DND-41 (cell line): ENCODE results near the gene NEURL1B.

Experiments
- ATAC-seq: fragments of 200-7000 bp; cut with Tn5 transposase; 3 replicates; pipeline ENCODE4 v1.9.1; 2021; ENCODE audit warnings: low read depth; ENCODE audit not compliant: insufficient read depth
- DNase-seq: peaks from one replicate; pipeline ENCODE4 v3.0.0-alpha.2; 2020
- H2AFZ ChIP-seq: 2 replicates; pipeline ENCODE4 v1.6.0; 2012; ENCODE audit warnings: low read depth, low read length
- H3K27ac ChIP-seq: 2 replicates; pipeline ENCODE4 v1.5.1; 2012; ENCODE audit warnings: low read length, inconsistent platforms
- H3K27me3 ChIP-seq: fragments of 200-600 bp; sonication (generic); 2 replicates; pipeline ENCODE4 v1.6.0; 2012; ENCODE audit warnings: low read length, mild to moderate bottlenecking, inconsistent platforms; ENCODE audit not compliant: insufficient read depth, poor library complexity
- H3K36me3 ChIP-seq: 2 replicates; pipeline ENCODE4 v1.5.1; 2012; ENCODE audit warnings: low read length, inconsistent platforms; ENCODE audit not compliant: insufficient read depth
- H3K4me1 ChIP-seq: 2 replicates; pipeline ENCODE4 v1.5.1; 2012; ENCODE audit warnings: mild to moderate bottlenecking, low read length; ENCODE audit not compliant: insufficient read depth
- H3K4me2 ChIP-seq: 2 replicates; pipeline ENCODE4 v1.6.0; 2012; ENCODE audit warnings: mild to moderate bottlenecking, moderate library complexity, low read length, inconsistent platforms; ENCODE audit not compliant: insufficient read depth
- H3K4me3 ChIP-seq, 2 experiments: fragments of 200-600 bp in 1 of 2; shearing (Covaris generic) in 1 of 2; 2 replicates each; pipeline ENCODE4 v1.5.1; 2012 to 2016; ENCODE audit warnings: inconsistent platforms in 2 of 2, low read length in 2 of 2, mild to moderate bottlenecking in 2 of 2, low read depth in 1 of 2, moderate library complexity in 1 of 2
- H3K79me2 ChIP-seq: 2 replicates; pipeline ENCODE4 v1.6.0; 2012; ENCODE audit warnings: low read length, inconsistent platforms; ENCODE audit not compliant: insufficient read depth
- H3K9ac ChIP-seq: 2 replicates; pipeline ENCODE4 v1.6.0; 2012; ENCODE audit warnings: low read depth, mild to moderate bottlenecking, inconsistent platforms, low read length, moderate library complexity
- H3K9me3 ChIP-seq: 2 replicates; pipeline ENCODE4 v1.5.1; 2012; ENCODE audit warnings: low read length, moderate library complexity, mild to moderate bottlenecking, inconsistent platforms; ENCODE audit not compliant: insufficient read depth, severe bottlenecking
- H4K20me1 ChIP-seq: 2 replicates; pipeline ENCODE4 v1.6.0; 2012; ENCODE audit warnings: low read length; ENCODE audit not compliant: insufficient read depth
- EZH2 ChIP-seq: IDR thresholded peaks from 3 replicates; pipeline ENCODE4 v1.6.1; 2012; ENCODE audit warnings: borderline replicate concordance, low read depth, mild to moderate bottlenecking, moderate library complexity, low read length, inconsistent platforms; ENCODE audit not compliant: severe bottlenecking
- TF ChIP-seq, protein P1 (sequence below): IDR thresholded peaks from 2 replicates; pipeline ENCODE4 v1.5.1; 2012; ENCODE audit warnings: borderline replicate concordance, low read length, moderate library complexity, mild to moderate bottlenecking; ENCODE audit not compliant: poor library complexity, severe bottlenecking; ENCODE audit errors: extremely low read depth

NEURL1B gene

DNA sequence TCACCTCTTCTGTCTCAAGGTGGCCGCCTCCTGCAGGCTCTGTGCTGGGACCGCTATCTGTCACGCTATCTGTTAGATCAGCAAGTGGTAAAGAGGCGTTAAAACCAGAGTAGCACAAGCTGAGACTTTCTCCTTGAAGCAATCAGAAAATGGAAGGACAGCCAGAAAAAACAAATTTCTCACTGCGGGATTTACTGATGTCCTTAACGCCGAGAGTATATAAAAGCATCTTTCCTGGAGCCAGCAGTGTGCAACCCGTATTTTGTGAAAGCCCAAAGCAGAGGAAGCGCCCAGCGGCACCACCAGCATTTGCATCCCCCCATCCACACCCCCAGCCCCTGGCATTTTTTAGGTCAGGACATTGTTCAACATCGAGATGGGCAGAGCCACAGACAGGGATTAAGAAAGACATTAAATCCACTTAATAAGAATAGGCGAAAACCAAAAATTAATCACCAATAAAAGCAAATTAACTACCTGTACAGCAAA is 81.3 kb downstream of the NEURL1B start:
- Histone ChIP-seq H3K36me3 (no peaks in the 10 kb centered on the region), H2AFZ (no peak overlapping the region), H3K9me3 (no peaks in the 10 kb centered on the region), H3K9ac (no peak overlapping the region), H3K27ac (no peak overlapping the region), H3K27me3 (peaks cover 6% of the 10 kb centered on the region), H4K20me1 (no peaks in the 10 kb centered on the region), H3K4me3 (no peak overlapping the region), H3K4me2 (no peak overlapping the region), H3K4me1 (no peaks in the 10 kb centered on the region), H3K79me2 (no peaks in the 10 kb centered on the region)
- ATAC-seq (no peak), DNase-seq (no peak)
- TF ChIP-seq, protein P1, sequence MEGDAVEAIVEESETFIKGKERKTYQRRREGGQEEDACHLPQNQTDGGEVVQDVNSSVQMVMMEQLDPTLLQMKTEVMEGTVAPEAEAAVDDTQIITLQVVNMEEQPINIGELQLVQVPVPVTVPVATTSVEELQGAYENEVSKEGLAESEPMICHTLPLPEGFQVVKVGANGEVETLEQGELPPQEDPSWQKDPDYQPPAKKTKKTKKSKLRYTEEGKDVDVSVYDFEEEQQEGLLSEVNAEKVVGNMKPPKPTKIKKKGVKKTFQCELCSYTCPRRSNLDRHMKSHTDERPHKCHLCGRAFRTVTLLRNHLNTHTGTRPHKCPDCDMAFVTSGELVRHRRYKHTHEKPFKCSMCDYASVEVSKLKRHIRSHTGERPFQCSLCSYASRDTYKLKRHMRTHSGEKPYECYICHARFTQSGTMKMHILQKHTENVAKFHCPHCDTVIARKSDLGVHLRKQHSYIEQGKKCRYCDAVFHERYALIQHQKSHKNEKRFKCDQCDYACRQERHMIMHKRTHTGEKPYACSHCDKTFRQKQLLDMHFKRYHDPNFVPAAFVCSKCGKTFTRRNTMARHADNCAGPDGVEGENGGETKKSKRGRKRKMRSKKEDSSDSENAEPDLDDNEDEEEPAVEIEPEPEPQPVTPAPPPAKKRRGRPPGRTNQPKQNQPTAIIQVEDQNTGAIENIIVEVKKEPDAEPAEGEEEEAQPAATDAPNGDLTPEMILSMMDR, result no peak

DNA sequence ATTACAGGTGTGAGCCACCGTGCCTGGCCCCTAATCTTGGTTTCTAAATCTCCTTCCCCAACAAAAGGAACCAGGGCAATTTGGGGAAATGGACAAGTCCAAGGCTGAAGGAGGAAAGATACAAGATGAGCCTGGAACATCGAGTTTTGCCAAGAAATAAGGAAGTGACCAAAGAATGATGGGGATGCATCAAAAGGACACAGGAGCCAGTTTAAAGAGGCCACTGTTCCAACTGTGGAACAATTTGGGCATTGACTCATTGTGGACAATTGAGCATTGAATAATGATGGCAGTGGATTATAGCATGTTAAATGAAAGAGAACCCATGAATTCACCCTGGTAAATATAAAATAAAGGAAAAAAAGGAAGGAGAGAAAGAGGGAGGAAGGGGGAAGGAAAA is 82.4 kb downstream of the NEURL1B start:
- TF ChIP-seq EZH2, result no peak
- H3K79me2 ChIP-seq, result no peaks in the 10 kb centered on the region
- DNase-seq (no peak), ATAC-seq (no peak)
- no peaks in the 10 kb centered on the region for H4K20me1 ChIP-seq
- H3K4me3 ChIP-seq, result no peak overlapping the region
- H3K9ac ChIP-seq, result no peak overlapping the region
- H3K27me3 ChIP-seq, result peaks cover 6% of the 10 kb centered on the region
- no peak overlapping the region for H3K4me2 ChIP-seq
- no peak overlapping the region for H3K27ac ChIP-seq
- no peaks in the 10 kb centered on the region for H3K9me3 ChIP-seq
- H2AFZ ChIP-seq, result no peak overlapping the region
- H3K4me1 ChIP-seq, result no peaks in the 10 kb centered on the region
- no peaks in the 10 kb centered on the region for H3K36me3 ChIP-seq

DNA sequence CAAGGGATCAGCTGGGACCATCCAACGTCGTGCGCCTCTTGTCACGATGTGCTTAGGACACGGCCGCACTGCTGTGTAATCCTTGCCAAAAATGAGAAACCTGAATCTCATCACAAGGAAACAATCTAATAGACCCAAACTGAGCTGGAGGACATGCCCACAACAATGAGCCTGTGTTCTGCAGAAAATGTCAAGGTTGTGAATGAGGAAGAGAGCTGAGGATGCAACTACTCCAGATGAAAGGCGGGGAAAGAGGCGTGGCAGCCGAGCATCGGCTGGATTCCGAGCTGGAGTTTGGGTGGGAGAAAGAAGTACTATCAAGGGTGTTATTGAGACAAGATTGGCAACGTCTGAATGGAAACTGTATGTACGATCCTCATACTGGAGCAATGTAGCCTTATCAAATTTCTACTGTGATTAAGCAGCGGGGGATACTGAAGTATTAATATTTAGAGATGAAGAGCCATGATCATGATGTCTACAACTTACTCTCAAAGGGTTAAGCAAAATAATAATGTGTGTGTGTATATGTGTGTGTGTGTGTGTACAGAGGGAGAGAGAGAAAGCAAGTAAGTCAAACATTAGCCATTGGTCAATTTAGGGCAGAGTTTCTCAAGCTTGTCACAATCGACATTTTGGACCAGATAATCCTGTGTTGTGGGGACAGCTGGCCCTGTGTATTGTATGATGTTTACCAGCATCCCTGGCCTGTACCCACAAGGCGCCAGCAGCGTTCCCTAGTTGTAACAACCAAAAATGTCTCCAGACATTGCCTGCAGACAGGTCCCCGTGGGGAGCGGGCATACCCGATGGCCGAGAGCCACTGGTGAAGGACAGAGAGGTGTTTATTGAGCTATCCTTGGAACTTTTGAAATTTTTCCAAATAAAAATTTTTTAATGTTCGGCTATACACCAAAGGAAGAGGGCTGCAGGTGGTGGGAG is 83.5 kb downstream of the NEURL1B start:
- Histone ChIP-seq H3K27me3 (peaks cover 6% of the 10 kb centered on the region), H3K4me3 (no peak overlapping the region), H4K20me1 (no peaks in the 10 kb centered on the region), H3K27ac (no peak overlapping the region), H3K79me2 (no peaks in the 10 kb centered on the region), H3K9ac (no peak overlapping the region), H3K36me3 (no peaks in the 10 kb centered on the region), H3K4me1 (no peaks in the 10 kb centered on the region), H3K4me2 (no peak overlapping the region), H2AFZ (no peak overlapping the region), H3K9me3 (no peaks in the 10 kb centered on the region)
- TF ChIP-seq, protein P1, result no peak
- TF ChIP-seq EZH2, result no peak
- ATAC-seq (no peak), DNase-seq (no peak)

DNA sequence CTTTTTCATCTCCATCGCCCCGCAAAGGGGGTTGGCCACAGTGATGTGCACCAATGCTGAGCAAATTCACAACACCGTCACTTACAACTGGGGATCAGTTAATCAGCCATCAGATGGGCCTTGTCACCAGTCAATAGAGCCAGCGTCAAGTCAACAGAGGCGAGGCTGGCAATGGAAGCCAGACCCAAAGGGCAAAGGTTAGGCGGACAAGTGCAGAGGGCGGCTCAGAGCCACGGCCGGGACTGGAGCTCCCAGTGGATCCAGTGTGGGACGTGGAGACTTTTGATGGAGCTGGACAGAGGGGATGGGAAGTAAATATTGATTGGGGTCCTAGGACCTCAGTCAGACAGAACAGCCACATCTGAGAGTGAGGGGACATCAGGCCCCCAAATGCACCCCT is 84.2 kb downstream of the NEURL1B start:
- no peak overlapping the region for H3K27ac ChIP-seq
- DNase-seq (no peak), ATAC-seq (no peak)
- no peaks in the 10 kb centered on the region for H3K36me3 ChIP-seq
- no peak overlapping the region for H3K9ac ChIP-seq
- peaks cover 6% of the 10 kb centered on the region for H3K27me3 ChIP-seq
- H2AFZ ChIP-seq, result no peak overlapping the region
- TF ChIP-seq EZH2, result no peak
- TF ChIP-seq, protein P1, result no peak
- H4K20me1 ChIP-seq, result no peaks in the 10 kb centered on the region
- H3K4me1 ChIP-seq, result no peaks in the 10 kb centered on the region
- H3K9me3 ChIP-seq, result no peaks in the 10 kb centered on the region
- H3K4me3 ChIP-seq, result no peak overlapping the region
- H3K4me2 ChIP-seq, result no peak overlapping the region
- no peaks in the 10 kb centered on the region for H3K79me2 ChIP-seq
